Measurements from ENCODE around the gene MYO19. TPM values are rescaled to one million over a fixed set of nuclear protein-coding genes. Genes with fewer than 3 reads are reported as not detected.
"Not testable (repeated sequence)": the region's sequence is repeated elsewhere in the genome, so short reads cannot be mapped to it uniquely, and the experiment has no call there.

The MYO19 gene
- total and polyA plus RNA-seq, 9 donors: 13.4 to 46.7 (median 26.1) TPM

DNA sequence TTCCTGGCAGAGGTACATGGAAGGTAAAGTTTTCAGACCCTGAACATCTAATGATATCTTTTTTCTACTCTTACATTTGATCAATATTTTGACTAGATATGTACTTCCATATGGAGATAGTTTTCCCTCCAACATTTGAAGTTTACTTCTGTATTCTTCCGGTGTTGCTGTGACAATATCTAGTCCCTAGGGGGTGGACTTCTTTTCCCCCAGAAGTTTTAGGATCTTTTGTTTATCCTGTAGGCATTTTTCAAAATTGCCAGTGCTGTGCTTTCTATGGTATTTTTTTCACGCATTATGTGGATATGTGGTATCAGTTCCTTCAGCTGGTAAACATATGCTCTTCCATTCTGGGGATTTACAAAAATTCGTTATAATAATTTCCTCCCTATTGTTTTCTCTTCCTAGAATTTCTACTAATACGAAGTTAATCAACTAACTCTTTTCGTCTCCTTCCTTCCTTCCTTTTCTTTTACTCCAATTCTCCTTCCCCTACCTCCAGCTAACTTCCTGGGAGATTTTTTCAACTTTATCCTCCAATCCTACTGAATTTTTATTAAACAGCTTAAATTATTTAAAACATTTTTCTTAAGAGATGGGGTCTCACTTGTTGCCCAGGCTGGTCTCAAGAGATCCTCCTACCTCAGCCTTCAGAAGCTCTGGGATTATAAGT, 74.3 kb downstream of the MYO19 start:
- intact Hi-C loops (cut with DNase I): no loop called here

DNA sequence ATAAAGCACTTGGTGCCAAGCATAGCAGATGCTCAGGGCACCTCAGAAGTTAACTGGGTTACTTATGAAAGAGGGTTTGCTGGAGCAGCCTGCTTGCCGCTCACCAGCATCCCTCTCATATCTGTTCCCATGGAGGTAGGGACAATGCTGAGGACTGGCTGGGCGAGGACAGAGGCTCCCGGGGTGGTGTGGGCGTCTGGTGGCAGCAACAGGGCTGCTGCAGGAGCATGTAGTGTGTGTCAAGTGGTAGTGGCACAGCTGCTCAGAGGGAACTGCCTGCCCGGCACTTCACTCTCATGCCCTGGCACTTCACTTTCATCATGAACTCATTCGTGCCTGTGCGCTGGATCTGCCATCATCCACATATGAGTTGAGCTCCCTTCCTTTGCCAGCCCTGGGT, 75.1 kb downstream of the MYO19 start:
- Histone ChIP-seq H3K9me3 (no peaks in the 10 kb centered on the region), H3K27ac (no peak overlapping the region), H3K27me3 (no peaks in the 10 kb centered on the region), H3K4me1 (ENCODE audit: insufficient read depth) (no peaks in the 10 kb centered on the region), H3K4me3 (no peak overlapping the region), H3K36me3 (no peaks in the 10 kb centered on the region)
- TF ChIP-seq POLR2A (IDR thresholded peaks at IDR 0.05) (no peak), EP300 (IDR thresholded peaks at IDR 0.05) (no peak)
- TF ChIP-seq, protein P1, sequence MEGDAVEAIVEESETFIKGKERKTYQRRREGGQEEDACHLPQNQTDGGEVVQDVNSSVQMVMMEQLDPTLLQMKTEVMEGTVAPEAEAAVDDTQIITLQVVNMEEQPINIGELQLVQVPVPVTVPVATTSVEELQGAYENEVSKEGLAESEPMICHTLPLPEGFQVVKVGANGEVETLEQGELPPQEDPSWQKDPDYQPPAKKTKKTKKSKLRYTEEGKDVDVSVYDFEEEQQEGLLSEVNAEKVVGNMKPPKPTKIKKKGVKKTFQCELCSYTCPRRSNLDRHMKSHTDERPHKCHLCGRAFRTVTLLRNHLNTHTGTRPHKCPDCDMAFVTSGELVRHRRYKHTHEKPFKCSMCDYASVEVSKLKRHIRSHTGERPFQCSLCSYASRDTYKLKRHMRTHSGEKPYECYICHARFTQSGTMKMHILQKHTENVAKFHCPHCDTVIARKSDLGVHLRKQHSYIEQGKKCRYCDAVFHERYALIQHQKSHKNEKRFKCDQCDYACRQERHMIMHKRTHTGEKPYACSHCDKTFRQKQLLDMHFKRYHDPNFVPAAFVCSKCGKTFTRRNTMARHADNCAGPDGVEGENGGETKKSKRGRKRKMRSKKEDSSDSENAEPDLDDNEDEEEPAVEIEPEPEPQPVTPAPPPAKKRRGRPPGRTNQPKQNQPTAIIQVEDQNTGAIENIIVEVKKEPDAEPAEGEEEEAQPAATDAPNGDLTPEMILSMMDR (IDR thresholded peaks at IDR 0.05): no peak
- no peak for DNase-seq
- intact Hi-C loops (cut with DNase I): no loop called here
- 63 to 80% (median 69%) methylated on average over 7 of the region's 7 CpGs for WGBS, 3 donors

More for the DNA sequence above, 74.3 kb downstream of the MYO19 start:
- H3K36me3 ChIP-seq: no peaks in the 10 kb centered on the region
- DNase-seq: no peak
- no peak overlapping the region for H3K27ac ChIP-seq
- WGBS, 3 donors: 62 to 79% (median 63%) methylated on average over 5 of the region's 5 CpGs
- no peaks in the 10 kb centered on the region for H3K4me1 ChIP-seq (ENCODE audit: insufficient read depth)
- no peak overlapping the region for H3K4me3 ChIP-seq
- TF ChIP-seq EP300 (IDR thresholded peaks at IDR 0.05): no peak
- TF ChIP-seq, protein P1 (IDR thresholded peaks at IDR 0.05): no peak
- no peak for TF ChIP-seq POLR2A (IDR thresholded peaks at IDR 0.05)
- no peaks in the 10 kb centered on the region for H3K27me3 ChIP-seq
- no peaks in the 10 kb centered on the region for H3K9me3 ChIP-seq

DNA sequence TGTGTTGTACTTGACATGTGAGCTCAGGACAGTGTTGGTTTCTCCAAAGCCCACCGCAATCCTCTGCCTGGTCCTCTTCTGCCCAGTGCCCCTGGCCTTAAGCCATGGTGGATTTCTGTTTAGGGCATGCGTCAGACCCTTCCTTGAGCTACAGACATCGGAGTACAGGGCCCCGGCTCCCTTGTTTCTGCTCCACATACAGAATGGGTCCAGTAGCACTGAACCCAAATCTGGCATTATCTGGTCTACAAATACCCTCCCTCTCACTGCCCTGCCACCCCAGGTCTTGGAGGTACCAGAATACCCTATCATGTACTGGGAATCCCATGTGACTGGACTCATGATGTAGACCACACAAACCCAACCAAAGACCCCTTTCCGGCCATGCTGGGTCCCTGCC, 75.6 kb downstream of the MYO19 start:
- Histone ChIP-seq H3K27me3 (no peaks in the 10 kb centered on the region), H3K9me3 (no peaks in the 10 kb centered on the region), H3K4me1 (ENCODE audit: insufficient read depth) (no peaks in the 10 kb centered on the region), H3K36me3 (no peaks in the 10 kb centered on the region), H3K4me3 (no peak overlapping the region), H3K27ac (no peak overlapping the region)
- 85 to 94% (median 86%) methylated on average over 2 to 5 of the region's 5 CpGs for WGBS, 3 donors
- TF ChIP-seq EP300 (IDR thresholded peaks at IDR 0.05): no peak
- TF ChIP-seq, protein P1 (IDR thresholded peaks at IDR 0.05): no peak
- TF ChIP-seq POLR2A (IDR thresholded peaks at IDR 0.05): no peak
- DNase-seq: no peak
- intact Hi-C loops (cut with DNase I): no loop called here

DNA sequence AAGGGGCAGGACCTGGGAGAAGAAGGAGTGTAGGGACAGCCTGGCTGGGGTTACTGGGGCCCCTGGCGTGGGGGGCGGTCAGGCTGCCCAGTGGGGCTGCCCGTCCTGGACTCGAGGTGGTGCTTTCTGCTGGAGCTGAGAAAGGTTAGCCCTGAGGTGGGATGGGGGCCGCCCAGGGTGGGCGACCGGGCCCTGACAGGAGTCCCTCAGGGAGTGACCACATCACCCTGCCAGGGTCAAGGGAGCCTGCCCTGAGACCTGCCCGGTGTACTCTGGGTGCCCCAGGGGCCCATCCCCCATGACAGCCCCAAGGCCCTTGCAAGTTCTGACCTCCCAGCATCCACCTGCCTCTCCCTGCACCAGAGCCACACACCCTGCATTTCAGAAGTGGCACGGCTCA, 77.0 kb downstream of the MYO19 start:
- H3K27ac ChIP-seq; H3K36me3 ChIP-seq; H3K4me1 ChIP-seq (ENCODE audit: insufficient read depth); H3K4me3 ChIP-seq; DNase-seq; H3K27me3 ChIP-seq; intact Hi-C loops (cut with DNase I); H3K9me3 ChIP-seq: not testable (repeated sequence)
- 77 to 90% (median 88%) methylated on average over 3 to 9 of the region's 9 CpGs for WGBS, 3 donors

DNA sequence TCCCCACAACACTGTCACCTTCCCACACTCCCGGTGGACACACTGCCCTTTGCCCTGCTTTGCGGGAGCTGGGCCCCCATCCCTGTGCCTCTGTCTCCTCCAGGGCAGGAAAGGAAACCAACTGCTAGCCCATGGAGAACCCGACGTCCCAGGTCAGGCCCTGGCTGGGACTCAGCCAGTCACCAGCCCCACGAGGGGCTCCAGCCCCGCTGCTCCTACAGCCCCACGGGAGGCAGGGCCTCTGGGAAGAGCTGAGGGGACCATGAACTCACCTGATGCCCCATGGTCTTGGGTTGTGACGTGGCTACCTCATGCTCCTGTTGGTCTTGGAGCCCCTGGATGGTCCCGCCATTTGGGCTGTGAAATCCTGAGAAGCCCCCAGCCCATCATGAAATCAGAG, 81.8 kb downstream of the MYO19 start:
- DNase-seq; H3K9me3 ChIP-seq; H3K4me1 ChIP-seq (ENCODE audit: insufficient read depth); H3K4me3 ChIP-seq; H3K27ac ChIP-seq; H3K36me3 ChIP-seq; intact Hi-C loops (cut with DNase I); H3K27me3 ChIP-seq: not testable (repeated sequence)
- 68 to 77% methylated on average over 7 to 9 of the region's 9 CpGs; no CpG with 5 or more reads in 1 of the 3 donors for WGBS, 3 donors

DNA sequence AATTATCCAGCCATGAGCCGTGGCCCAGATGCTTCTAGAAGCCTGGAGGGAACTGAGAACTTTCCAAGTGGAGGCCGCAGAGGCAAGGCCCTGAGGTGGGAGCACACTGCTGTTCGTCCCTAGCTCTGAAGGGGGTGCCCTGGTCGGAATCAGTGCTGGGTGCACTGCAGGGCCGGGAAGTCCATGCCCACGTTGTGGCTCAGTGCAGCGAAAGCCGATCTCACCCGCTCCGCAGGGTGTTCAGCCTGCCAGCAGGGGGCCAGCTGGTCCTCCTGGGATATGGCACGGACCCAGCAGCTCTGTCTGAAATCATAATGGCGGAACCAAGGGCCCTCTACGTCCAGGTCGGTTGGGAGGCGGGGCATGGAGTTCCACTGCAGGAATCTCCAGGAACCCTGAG, 84.7 kb downstream of the MYO19 start:
- 60 to 65% methylated on average over 10 to 11 of the region's 15 CpGs; no CpG with 5 or more reads in 1 of the 3 donors for WGBS, 3 donors
- H3K4me1 ChIP-seq (ENCODE audit: insufficient read depth); H3K27ac ChIP-seq; H3K9me3 ChIP-seq; DNase-seq; intact Hi-C loops (cut with DNase I); H3K36me3 ChIP-seq; H3K27me3 ChIP-seq; H3K4me3 ChIP-seq: not testable (repeated sequence)

Small RNAs within 50 kb of the gene (small RNA-seq; reads per million reads assigned to genes)
- gene RNA5SP439: not detected

Other genes starting within 250 kb of the MYO19 start
- not detected for gene TBC1D3G, start 211.0 kb downstream of the MYO19 start, total RNA-seq
- under 1 TPM in 1 of 2 donors, not detected in 1; 0.10 TPM for gene TBC1D3G, start 211.0 kb downstream of the MYO19 start, polyA plus RNA-seq
- not detected for gene TBC1D3H, start 146.4 kb downstream of the MYO19 start, total RNA-seq
- gene TBC1D3H, start 146.4 kb downstream of the MYO19 start, polyA plus RNA-seq: not detected
- gene ZNHIT3, start 48.2 kb downstream of the MYO19 start, total RNA-seq: 10 to 100 TPM; 27.7 to 47.2 (median 29.9) TPM
- gene ZNHIT3, start 48.2 kb downstream of the MYO19 start, polyA plus RNA-seq: 10 to 100 TPM; 59.5 to 63.5 TPM
- gene PIGW, start 119 bp upstream of the MYO19 start, total RNA-seq: 1 to 10 TPM in 6 of 7 donors, under 1 TPM in 1; 0.60 to 10.0 (median 4.6) TPM
- gene PIGW, start 119 bp upstream of the MYO19 start, polyA plus RNA-seq: 1 to 10 TPM; 3.0 to 7.1 TPM
- 10 to 100 TPM; 45.1 to 92.1 (median 66.2) TPM for gene GGNBP2, start 10.1 kb upstream of the MYO19 start, total RNA-seq
- 10 to 100 TPM; 52.4 to 86.2 TPM for gene GGNBP2, start 10.1 kb upstream of the MYO19 start, polyA plus RNA-seq
- 1 to 10 TPM; 3.0 to 9.6 (median 6.6) TPM for gene DHRS11, start 57.0 kb upstream of the MYO19 start, total RNA-seq
- 10 to 100 TPM in 1 of 2 donors, 1 to 10 TPM in 1; 6.3 to 10.2 TPM for gene DHRS11, start 57.0 kb upstream of the MYO19 start, polyA plus RNA-seq
- 1 to 10 TPM; 6.0 to 8.1 (median 6.8) TPM for gene MRM1, start 66.7 kb upstream of the MYO19 start, total RNA-seq
- 1 to 10 TPM; 2.7 to 6.5 TPM for gene MRM1, start 66.7 kb upstream of the MYO19 start, polyA plus RNA-seq

Data from ovary (tissue), 9 donors.